ENCODE measurements around the gene MED16. TPM values are rescaled to one million over a fixed set of nuclear protein-coding genes. Genes with fewer than 3 reads are reported as not detected.
"Not testable (repeated sequence)": the region's sequence is repeated elsewhere in the genome, so short reads cannot be mapped to it uniquely, and the experiment has no call there.

MED16 gene
- total RNA-seq, 2 experiments from 2014 or later: 61.3 to 68.1 TPM

DNA sequence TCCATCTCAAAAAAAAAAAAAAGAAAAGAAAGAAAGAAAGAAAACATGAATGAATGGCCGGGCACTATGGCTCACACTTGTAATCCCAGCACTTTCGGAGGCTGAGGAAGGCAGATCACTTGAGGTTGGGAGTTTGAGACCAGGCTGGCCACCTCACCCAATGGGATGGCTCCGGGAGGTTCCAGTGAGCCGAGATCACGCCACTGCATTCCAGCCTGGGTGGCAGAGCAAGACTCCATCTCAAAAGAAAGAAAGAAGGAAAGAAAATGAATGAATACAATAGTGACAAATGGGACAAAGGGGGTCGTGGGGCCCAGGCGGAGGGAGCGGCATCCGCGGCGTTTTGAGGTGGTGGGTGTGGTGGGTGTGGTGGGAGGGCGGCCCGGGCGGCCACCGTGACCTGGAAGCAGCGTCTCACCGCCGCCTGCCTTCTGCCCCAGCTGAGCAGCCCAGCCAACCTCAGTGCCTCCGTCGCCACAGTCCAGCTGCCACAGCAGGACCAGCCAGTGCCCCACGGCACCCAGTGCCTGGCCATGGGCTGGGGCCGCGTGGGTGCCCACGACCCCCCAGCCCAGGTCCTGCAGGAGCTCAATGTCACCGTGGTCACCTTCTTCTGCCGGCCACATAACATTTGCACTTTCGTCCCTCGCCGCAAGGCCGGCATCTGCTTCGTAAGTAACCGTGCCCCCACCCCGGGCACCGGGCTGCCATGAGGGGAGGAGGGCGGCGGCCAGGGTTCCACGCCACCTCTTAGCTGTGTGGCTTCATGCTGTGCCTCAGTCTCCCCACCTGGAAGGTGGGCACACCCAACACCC lies 47.1 kb downstream of the MED16 start:
- no peak overlapping the region for H3K4me3 Mint-ChIP-seq
- DNase-seq: no peak
- intact Hi-C loops (cut with micrococcal nuclease): no loop called here
- H3K4me1 Mint-ChIP-seq (ENCODE audit: low read depth): peaks cover 4% of the 10 kb centered on the region
- H3K9me3 Mint-ChIP-seq: no peaks in the 10 kb centered on the region
- H3K36me3 Mint-ChIP-seq (ENCODE audit: low read depth): no peaks in the 10 kb centered on the region
- CTCF ChIA-PET: no interaction called here
- H3K27me3 Mint-ChIP-seq (ENCODE audit: low read depth): peaks cover 58% of the 10 kb centered on the region
- no peak overlapping the region for H3K27ac Mint-ChIP-seq

- Mint-ChIP-seq H3K36me3 (ENCODE audit: low read depth) (no peaks in the 10 kb centered on the region), H3K27me3 (ENCODE audit: low read depth) (peaks cover 50% of the 10 kb centered on the region), H3K4me3 (no peak overlapping the region), H3K9me3 (no peaks in the 10 kb centered on the region), H3K4me1 (ENCODE audit: low read depth) (peaks cover 4% of the 10 kb centered on the region), H3K27ac (no peak overlapping the region)
- DNase-seq: no peak
- intact Hi-C loops (cut with micrococcal nuclease): no loop called here
- CTCF ChIA-PET: interaction anchor here (0.7 kb wide), 1 partner anchor 79 kb away, joined by 3 read pairs; no protein-coding TSS in a partner anchor
Observed at GRCh38 chr19:844546-844971, 48.4 kb downstream of the MED16 start.

GRCh38 chr19:843836-844545 lies 49.0 kb downstream of the MED16 start:
- no peak for DNase-seq
- no peak overlapping the region for H3K27ac Mint-ChIP-seq

GRCh38 chr19:843180-843835 lies 49.7 kb downstream of the MED16 start:
- Mint-ChIP-seq H3K27ac (no peak overlapping the region), H3K27me3 (ENCODE audit: low read depth) (peaks cover 42% of the 10 kb centered on the region), H3K36me3 (ENCODE audit: low read depth) (no peaks in the 10 kb centered on the region), H3K4me1 (ENCODE audit: low read depth) (peaks cover 4% of the 10 kb centered on the region), H3K4me3 (no peak overlapping the region), H3K9me3 (no peaks in the 10 kb centered on the region)
- no peak for DNase-seq
- CTCF ChIA-PET: no interaction called here
- intact Hi-C loops (cut with micrococcal nuclease): no loop called here

More at GRCh38 chr19:843836-844545, 49.0 kb downstream of the MED16 start:
- Mint-ChIP-seq H3K4me3 (no peak overlapping the region), H3K9me3 (no peaks in the 10 kb centered on the region), H3K4me1 (ENCODE audit: low read depth) (peaks cover 4% of the 10 kb centered on the region), H3K36me3 (ENCODE audit: low read depth) (no peaks in the 10 kb centered on the region), H3K27me3 (ENCODE audit: low read depth) (peaks cover 47% of the 10 kb centered on the region)
- intact Hi-C loops (cut with micrococcal nuclease): no loop called here
- CTCF ChIA-PET: no interaction called here

DNA sequence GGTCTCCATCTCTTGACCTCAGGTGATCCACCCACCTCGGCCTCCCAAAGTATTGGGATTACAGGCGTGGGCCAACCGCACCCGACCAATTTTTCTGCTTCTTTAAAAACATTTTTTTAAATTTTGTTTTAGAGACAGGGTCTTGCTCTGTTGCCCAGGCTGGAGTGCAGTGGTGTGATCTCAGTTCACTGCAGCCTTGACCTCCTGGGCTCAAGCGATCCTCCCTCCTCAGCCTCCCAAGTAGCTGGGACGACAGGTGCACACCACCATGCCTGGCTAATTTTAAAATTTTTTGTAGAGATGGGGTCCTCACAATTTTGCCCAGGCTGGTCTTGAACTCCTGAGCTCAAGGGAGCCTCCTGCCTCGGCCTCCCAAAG lies 50.2 kb downstream of the MED16 start:
- H3K27me3 Mint-ChIP-seq (ENCODE audit: low read depth): peaks cover 39% of the 10 kb centered on the region
- H3K36me3 Mint-ChIP-seq (ENCODE audit: low read depth); H3K9me3 Mint-ChIP-seq; H3K4me3 Mint-ChIP-seq; CTCF ChIA-PET; H3K27ac Mint-ChIP-seq; intact Hi-C loops (cut with micrococcal nuclease); H3K4me1 Mint-ChIP-seq (ENCODE audit: low read depth); DNase-seq: not testable (repeated sequence)

DNA sequence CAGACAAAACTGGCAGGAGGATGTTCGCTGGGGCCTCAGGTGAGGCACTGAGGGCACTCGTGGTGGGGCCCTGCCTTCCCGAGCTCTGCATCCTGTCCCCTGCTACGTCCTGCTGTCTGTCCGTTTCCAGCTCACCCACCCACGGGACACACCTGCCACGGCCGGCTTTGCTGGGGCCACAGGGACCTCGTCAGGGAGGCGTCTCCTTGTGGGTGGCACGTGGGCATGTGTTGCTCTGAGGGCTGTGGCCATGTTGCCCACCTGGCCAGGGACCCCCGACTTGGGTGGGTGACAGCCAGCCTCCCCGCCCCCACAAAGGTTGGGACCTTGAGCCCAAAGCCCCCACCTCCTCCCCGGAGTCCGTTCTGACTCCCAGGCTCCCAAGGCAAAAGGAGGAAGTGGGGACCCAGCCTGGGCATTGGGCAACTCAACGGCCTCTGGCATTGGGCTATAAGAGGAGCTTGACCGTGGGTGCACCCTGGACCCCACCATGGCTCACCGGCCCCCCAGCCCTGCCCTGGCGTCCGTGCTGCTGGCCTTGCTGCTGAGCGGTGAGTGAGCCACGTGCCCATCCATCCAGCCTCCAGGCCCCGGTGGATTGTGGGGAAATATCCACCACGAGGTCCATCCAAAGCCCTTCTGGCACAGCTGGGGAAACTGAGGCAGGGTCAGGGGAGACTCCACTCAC lies 52.3 kb downstream of the MED16 start, which contains the start of gene PRTN3:
TSS of gene PRTN3 (plus strand) at position 481 of the 688 bp plus-strand sequence. CDS start at position 491, 10 bp downstream.
- H3K4me3 Mint-ChIP-seq: no peak within 1 kb of the TSS
- DNase-seq: no peak
- no peaks in the 10 kb centered on the region for H3K36me3 Mint-ChIP-seq (ENCODE audit: low read depth)
- intact Hi-C loops (cut with micrococcal nuclease): no loop called here
- H3K4me1 Mint-ChIP-seq (ENCODE audit: low read depth): peaks cover 6% of the 10 kb centered on the region
- H3K27me3 Mint-ChIP-seq (ENCODE audit: low read depth): peaks cover 33% of the 10 kb centered on the region
- CTCF ChIA-PET: interaction anchor here (0.5 kb wide), 1 partner anchor 288 kb away, joined by 3 read pairs; no protein-coding TSS in a partner anchor
- H3K27ac Mint-ChIP-seq: no peak within 1 kb of the TSS
- no peaks in the 10 kb centered on the region for H3K9me3 Mint-ChIP-seq

GRCh38 chr19:835210-835810 lies 57.7 kb downstream of the MED16 start:
- CTCF ChIA-PET: no interaction called here
- Mint-ChIP-seq H3K36me3 (ENCODE audit: low read depth) (no peaks in the 10 kb centered on the region), H3K27ac (no peak overlapping the region), H3K4me3 (no peak overlapping the region), H3K4me1 (ENCODE audit: low read depth) (peaks cover 2% of the 10 kb centered on the region), H3K27me3 (ENCODE audit: low read depth) (peaks cover 13% of the 10 kb centered on the region), H3K9me3 (no peaks in the 10 kb centered on the region)
- intact Hi-C loops (cut with micrococcal nuclease): no loop called here
- DNase-seq: no peak

GRCh38 chr19:834216-834615 lies 58.8 kb downstream of the MED16 start:
- DNase-seq: no peak
- H3K36me3 Mint-ChIP-seq (ENCODE audit: low read depth): no peaks in the 10 kb centered on the region
- no peaks in the 10 kb centered on the region for H3K9me3 Mint-ChIP-seq
- peaks cover 13% of the 10 kb centered on the region for H3K27me3 Mint-ChIP-seq (ENCODE audit: low read depth)
- CTCF ChIA-PET: interaction anchor here (0.7 kb wide), 1 partner anchor 24 kb away, joined by 3 read pairs; no protein-coding TSS in a partner anchor
- H3K27ac Mint-ChIP-seq: no peak overlapping the region
- H3K4me3 Mint-ChIP-seq: no peak overlapping the region
- intact Hi-C loops (cut with micrococcal nuclease): no loop called here
- H3K4me1 Mint-ChIP-seq (ENCODE audit: low read depth): peaks cover 2% of the 10 kb centered on the region

- Mint-ChIP-seq H3K4me1 (ENCODE audit: low read depth) (peaks cover 2% of the 10 kb centered on the region), H3K9me3 (no peaks in the 10 kb centered on the region), H3K4me3 (no peak overlapping the region), H3K27ac (no peak overlapping the region), H3K36me3 (ENCODE audit: low read depth) (no peaks in the 10 kb centered on the region), H3K27me3 (ENCODE audit: low read depth) (peaks cover 13% of the 10 kb centered on the region)
- no peak for DNase-seq
- intact Hi-C loops (cut with micrococcal nuclease): no loop called here
- CTCF ChIA-PET: no interaction called here
Observed at GRCh38 chr19:831407-832369, 61.3 kb downstream of the MED16 start.

DNA sequence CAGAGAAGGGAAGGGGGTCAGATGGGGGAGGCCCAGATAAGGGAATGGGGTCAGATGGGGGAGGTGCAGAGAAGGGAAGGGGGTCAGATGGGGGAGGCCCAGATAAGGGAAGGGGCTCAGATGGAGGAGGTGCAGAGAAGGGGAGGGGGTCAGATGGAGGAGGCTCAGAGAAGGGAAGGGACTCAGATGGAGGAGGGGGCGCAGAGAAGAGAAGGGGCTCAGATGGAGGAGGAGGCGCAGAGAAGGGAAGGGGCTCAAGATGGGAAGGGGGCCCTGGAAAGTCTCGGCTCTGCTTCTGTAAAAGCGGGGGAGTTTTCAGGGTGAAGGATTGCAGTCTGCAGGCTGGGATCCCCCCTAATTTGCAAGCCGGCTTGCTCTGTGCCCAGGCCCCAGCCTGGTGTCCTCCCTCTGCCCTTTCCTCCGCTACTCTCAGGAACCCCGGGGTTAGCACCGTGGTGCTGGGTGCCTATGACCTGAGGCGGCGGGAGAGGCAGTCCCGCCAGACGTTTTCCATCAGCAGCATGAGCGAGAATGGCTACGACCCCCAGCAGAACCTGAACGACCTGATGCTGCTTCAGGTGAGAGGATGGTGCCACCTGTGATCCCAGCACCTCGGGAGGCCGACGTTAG lies 63.7 kb downstream of the MED16 start:
- Mint-ChIP-seq H3K9me3 (no peaks in the 10 kb centered on the region), H3K4me1 (ENCODE audit: low read depth) (no peaks in the 10 kb centered on the region), H3K27ac (no peak overlapping the region), H3K4me3 (no peak overlapping the region), H3K36me3 (ENCODE audit: low read depth) (no peaks in the 10 kb centered on the region), H3K27me3 (ENCODE audit: low read depth) (peaks cover 1% of the 10 kb centered on the region)
- no peak for DNase-seq
- intact Hi-C loops (cut with micrococcal nuclease): no loop called here
- CTCF ChIA-PET: no interaction called here
